Measurements from ENCODE around the gene CERS6.

The CERS6 gene

DNA sequence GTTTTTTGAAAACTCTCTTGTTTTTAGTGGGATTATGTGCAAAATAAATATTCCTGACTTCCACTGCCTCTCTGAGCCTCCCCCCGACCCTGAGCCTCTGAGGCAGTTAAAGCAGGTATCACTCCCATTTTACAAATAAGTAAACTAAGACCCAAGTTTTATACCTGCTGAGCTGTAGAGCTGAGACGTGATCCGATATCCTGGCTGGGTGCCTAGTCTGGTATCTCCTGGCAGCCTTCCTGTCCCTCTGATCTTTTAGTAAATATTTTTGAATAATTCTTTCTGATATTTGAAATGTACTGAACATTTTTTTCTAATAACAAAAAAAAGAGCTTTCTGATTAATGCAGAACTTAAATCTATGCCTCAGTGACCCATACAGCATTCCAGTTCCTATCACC is 238.1 kb downstream of the CERS6 start:
- TF ChIP-seq, protein P1, sequence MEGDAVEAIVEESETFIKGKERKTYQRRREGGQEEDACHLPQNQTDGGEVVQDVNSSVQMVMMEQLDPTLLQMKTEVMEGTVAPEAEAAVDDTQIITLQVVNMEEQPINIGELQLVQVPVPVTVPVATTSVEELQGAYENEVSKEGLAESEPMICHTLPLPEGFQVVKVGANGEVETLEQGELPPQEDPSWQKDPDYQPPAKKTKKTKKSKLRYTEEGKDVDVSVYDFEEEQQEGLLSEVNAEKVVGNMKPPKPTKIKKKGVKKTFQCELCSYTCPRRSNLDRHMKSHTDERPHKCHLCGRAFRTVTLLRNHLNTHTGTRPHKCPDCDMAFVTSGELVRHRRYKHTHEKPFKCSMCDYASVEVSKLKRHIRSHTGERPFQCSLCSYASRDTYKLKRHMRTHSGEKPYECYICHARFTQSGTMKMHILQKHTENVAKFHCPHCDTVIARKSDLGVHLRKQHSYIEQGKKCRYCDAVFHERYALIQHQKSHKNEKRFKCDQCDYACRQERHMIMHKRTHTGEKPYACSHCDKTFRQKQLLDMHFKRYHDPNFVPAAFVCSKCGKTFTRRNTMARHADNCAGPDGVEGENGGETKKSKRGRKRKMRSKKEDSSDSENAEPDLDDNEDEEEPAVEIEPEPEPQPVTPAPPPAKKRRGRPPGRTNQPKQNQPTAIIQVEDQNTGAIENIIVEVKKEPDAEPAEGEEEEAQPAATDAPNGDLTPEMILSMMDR (IDR thresholded peaks at IDR 0.05), result no peak

- TF ChIP-seq, protein P1 (IDR thresholded peaks at IDR 0.05), result no peak
Measured at GRCh38 chr2:168694866-168695265, 238.8 kb downstream of the CERS6 start.

DNA sequence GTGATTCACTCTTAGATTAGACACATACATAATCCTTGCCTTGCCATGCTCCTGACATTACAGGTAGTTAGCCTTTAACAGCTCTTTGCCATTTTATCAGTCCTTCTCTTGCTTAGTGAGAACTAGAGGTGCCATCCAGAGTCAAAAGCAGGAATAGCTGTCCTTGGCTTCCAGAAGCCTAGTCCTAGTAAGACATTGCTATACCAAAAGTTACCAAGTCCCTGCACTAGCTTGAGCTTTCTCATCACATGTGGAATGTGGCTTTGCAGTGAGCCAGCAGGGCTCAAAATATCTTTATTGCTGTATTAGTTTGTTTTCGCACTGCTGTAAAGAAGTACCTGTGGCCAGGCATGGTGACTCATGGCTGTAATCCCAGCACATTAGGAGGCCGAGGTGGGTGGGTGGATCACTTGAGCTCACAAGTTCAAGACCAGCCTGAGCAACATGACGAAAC is 241.6 kb downstream of the CERS6 start:
- TF ChIP-seq, protein P1 (IDR thresholded peaks at IDR 0.05), result no peak

DNA sequence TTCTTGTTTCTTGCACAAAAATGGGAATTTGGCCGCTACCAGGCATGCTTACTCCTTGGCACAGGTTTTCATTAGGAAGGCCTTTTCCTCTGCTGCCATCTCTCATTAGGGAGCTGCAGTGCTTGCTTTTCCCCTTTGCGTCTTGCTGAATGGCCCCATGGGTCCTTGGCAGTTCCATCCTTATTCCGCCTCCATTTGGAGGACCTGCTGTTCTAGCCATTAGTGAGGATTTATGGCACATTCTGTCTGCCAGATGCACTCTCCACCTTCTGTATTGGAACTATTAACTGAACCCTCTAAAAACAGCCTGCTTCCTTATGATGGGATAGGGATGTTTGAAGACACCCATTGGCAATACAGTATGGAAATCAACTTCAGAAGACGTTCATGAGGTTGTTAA is 242.9 kb downstream of the CERS6 start:
- TF ChIP-seq, protein P1 (IDR thresholded peaks at IDR 0.05), result no peak

GRCh38 chr2:168699844-168700417 is 243.9 kb downstream of the CERS6 start:
- TF ChIP-seq, protein P1 (IDR thresholded peaks at IDR 0.05), result no peak

GRCh38 chr2:168700615-168701245 is 244.7 kb downstream of the CERS6 start:
- TF ChIP-seq, protein P1 (IDR thresholded peaks at IDR 0.05), result no peak

DNA sequence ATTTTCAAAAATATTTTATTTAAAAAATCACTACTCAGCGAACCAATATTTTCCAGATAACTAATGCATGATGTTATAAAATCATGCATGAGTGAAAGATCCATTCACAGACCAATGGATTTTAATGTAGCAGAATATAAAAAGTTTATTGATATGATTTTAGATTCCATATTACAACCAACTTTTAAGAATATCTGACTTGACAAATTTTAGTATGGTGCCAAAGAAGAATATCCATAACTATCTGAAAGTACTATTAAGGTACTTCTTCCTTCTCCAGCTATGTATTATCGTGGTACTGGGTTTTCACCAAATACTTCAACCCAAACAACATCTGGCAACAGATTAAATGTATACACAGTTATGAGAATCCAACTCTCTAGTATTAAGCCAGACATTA is 246.5 kb downstream of the CERS6 start:
- TF ChIP-seq, protein P1 (IDR thresholded peaks at IDR 0.05), result no peak

Measured in LNCAP (cell line).